ENCODE results near the gene MAMLD1.

DNA sequence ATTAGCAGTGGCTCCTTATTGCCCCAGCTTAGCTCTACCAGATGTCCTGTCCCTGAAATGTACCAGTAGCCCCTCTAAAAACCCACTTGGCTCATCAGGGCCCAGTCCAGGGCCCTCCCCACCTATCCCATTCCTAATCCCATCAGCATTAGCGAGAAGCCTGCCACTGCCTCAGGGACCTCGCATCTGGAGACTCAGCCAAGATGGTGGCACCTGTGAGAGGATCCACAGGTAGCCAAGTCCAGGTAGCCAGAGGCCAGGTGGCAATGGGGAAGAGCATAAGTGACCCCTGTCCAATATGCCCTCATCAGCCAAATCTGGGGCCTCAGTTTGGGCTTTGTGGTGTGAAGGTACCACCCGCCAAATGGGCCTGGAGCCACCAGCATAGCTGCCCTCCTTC, 97.7 kb downstream of the MAMLD1 start:
- TF ChIP-seq CTCF (IDR thresholded peaks at IDR 0.05) (no peak), POLR2A (IDR thresholded peaks at IDR 0.05) (no peak)

Data from esophagus squamous epithelium (tissue), 4 donors.